ENCODE measurements around the gene HMCN1. TPM values are rescaled to one million over a fixed set of nuclear protein-coding genes. Genes with fewer than 3 reads are reported as not detected.
"Not testable (repeated sequence)": the region's sequence is repeated elsewhere in the genome, so short reads cannot be mapped to it uniquely, and the experiment has no call there.

Gene HMCN1
- total RNA-seq, 4 donors from 2014 or later = 1.0 to 8.1 (median 2.5) TPM

- DNase-seq (ENCODE audit: low spot score in 2 of 2) = no peak
- 88 to 89% methylated on average over 2 of the region's 2 CpGs for WGBS, 2 donors
- intact Hi-C loops (cut with DNase I; ENCODE audit: low total_unique reads) = no loop called here
- no peak overlapping the region for H3K4me3 ChIP-seq (ENCODE audit: low read depth, poor library complexity, severe bottlenecking)
- TF ChIP-seq, protein P1, sequence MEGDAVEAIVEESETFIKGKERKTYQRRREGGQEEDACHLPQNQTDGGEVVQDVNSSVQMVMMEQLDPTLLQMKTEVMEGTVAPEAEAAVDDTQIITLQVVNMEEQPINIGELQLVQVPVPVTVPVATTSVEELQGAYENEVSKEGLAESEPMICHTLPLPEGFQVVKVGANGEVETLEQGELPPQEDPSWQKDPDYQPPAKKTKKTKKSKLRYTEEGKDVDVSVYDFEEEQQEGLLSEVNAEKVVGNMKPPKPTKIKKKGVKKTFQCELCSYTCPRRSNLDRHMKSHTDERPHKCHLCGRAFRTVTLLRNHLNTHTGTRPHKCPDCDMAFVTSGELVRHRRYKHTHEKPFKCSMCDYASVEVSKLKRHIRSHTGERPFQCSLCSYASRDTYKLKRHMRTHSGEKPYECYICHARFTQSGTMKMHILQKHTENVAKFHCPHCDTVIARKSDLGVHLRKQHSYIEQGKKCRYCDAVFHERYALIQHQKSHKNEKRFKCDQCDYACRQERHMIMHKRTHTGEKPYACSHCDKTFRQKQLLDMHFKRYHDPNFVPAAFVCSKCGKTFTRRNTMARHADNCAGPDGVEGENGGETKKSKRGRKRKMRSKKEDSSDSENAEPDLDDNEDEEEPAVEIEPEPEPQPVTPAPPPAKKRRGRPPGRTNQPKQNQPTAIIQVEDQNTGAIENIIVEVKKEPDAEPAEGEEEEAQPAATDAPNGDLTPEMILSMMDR (IDR thresholded peaks at IDR 0.05) = no peak
- TF ChIP-seq POLR2A (IDR thresholded peaks at IDR 0.05) = no peak
These were observed 53.0 kb downstream of the HMCN1 start for GRCh38 chr1:185787238-185787637.

- no peak for TF ChIP-seq POLR2A (IDR thresholded peaks at IDR 0.05)
- TF ChIP-seq, protein P1 (IDR thresholded peaks at IDR 0.05) = no peak
- intact Hi-C loops (cut with DNase I; ENCODE audit: low total_unique reads) = no loop called here
- no peak for DNase-seq (ENCODE audit: low spot score in 2 of 2)
- H3K4me3 ChIP-seq (ENCODE audit: low read depth, poor library complexity, severe bottlenecking) = no peak overlapping the region
- 60 to 62% methylated on average over 3 of the region's 3 CpGs for WGBS, 2 donors
These were observed 54.2 kb downstream of the HMCN1 start for GRCh38 chr1:185788386-185788785.

- no peak for DNase-seq (ENCODE audit: low spot score in 2 of 2)
- TF ChIP-seq, protein P1 (IDR thresholded peaks at IDR 0.05) = no peak
- TF ChIP-seq POLR2A (IDR thresholded peaks at IDR 0.05) = no peak
- no peak overlapping the region for H3K4me3 ChIP-seq (ENCODE audit: low read depth, poor library complexity, severe bottlenecking)
- intact Hi-C loops (cut with DNase I; ENCODE audit: low total_unique reads) = no loop called here
- WGBS, 2 donors = 53 to 64% methylated on average over 2 of the region's 2 CpGs
These were observed 55.5 kb downstream of the HMCN1 start for GRCh38 chr1:185789501-185790193.

DNA sequence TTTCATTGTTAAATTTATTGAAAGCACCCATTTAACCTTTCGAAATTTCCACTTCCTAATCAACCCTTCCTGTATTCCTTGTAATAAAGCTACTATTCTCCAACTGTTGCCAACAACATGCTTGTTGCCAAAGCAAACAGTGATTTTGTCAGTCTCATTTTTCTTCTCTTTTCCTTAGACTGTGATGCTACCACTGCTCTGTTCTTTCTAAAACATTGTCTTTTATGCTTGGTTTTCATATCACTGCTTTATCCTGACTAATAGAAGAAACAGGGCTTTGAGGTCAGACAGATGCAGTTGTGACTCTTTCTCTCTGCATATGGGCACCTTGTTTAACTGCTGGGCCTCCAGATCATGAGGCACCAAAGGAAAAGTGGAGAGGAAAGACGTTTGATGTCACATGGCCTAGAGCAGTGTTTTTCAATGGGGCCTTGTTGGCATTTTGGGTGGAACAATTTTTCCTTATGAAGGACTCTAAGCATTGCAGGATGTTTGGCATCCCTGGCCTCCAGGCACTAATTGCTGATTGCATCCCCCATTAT lies 56.1 kb downstream of the HMCN1 start:
- TF ChIP-seq, protein P1 (IDR thresholded peaks at IDR 0.05) = no peak
- no peak for TF ChIP-seq POLR2A (IDR thresholded peaks at IDR 0.05)
- intact Hi-C loops (cut with DNase I; ENCODE audit: low total_unique reads) = no loop called here
- 17 to 25% methylated on average over 2 of the region's 2 CpGs for WGBS, 2 donors
- DNase-seq (ENCODE audit: low spot score in 2 of 2) = no peak
- H3K4me3 ChIP-seq (ENCODE audit: low read depth, poor library complexity, severe bottlenecking) = no peak overlapping the region

GRCh38 chr1:185792040-185792439 lies 57.8 kb downstream of the HMCN1 start:
- intact Hi-C loops (cut with DNase I; ENCODE audit: low total_unique reads) = no loop called here
- 83 to 87% methylated on average over 1 of the region's 1 CpG for WGBS, 2 donors
- no peak overlapping the region for H3K4me3 ChIP-seq (ENCODE audit: low read depth, poor library complexity, severe bottlenecking)
- no peak for DNase-seq (ENCODE audit: low spot score in 2 of 2)
- TF ChIP-seq, protein P1 (IDR thresholded peaks at IDR 0.05) = no peak
- no peak for TF ChIP-seq POLR2A (IDR thresholded peaks at IDR 0.05)

DNA sequence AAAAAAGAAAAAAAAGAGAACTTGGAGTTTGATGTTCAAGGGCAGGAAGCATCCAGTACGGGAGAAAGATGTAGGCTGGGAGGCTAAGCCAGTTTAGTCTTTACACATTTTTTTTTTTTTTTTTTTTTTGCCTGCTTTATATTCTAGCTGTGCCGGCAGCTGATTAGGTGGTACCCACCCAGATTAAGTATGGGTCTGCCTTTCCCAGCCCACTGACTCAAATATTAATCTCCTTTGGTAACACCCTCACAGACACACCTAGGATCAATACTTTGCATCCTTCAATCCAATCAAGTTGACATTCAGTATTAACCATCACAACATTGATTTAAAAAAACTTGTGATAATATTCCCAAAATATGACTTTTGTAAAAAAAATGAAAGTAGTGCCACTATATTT lies 60.3 kb downstream of the HMCN1 start:
- H3K4me3 ChIP-seq (ENCODE audit: low read depth, poor library complexity, severe bottlenecking); intact Hi-C loops (cut with DNase I; ENCODE audit: low total_unique reads); DNase-seq (ENCODE audit: low spot score in 2 of 2): not testable (repeated sequence)
- WGBS, 2 donors = 94 to 95% methylated on average over 2 of the region's 2 CpGs

Data from lower leg skin (tissue), 4 donors.